ENCODE data around the gene SNAPC5. TPM values are rescaled to one million over a fixed set of nuclear protein-coding genes. Genes with fewer than 3 reads are reported as not detected.
A peak's percentile ranks its signal among the peaks of the same experiment; 100 is the strongest.
"Not testable (repeated sequence)": the region's sequence is repeated elsewhere in the genome, so short reads cannot be mapped to it uniquely, and the experiment has no call there.

SNAPC5 gene
- total RNA-seq, 1 donor from 2014 or later = 25.3 TPM

GRCh38 chr15:66461917-66462316, 35.6 kb downstream of the SNAPC5 start:
- H3K9me3 Mint-ChIP-seq = no peaks in the 10 kb centered on the region
- peaks cover 6% of the 10 kb centered on the region for H3K36me3 Mint-ChIP-seq
- H3K4me1 Mint-ChIP-seq (ENCODE audit: unreplicated experiment) = peaks cover 6% of the 10 kb centered on the region
- peak overlapping the region; percentile 51 for H3K27ac Mint-ChIP-seq
- no peak for TF ChIP-seq CTCF (conservative IDR thresholded peaks at IDR 0.05)
- H3K27me3 Mint-ChIP-seq = no peaks in the 10 kb centered on the region
- no peak overlapping the region for H3K4me3 Mint-ChIP-seq
- no peak for DNase-seq (ENCODE audit: extremely low spot score, unreplicated experiment)

GRCh38 chr15:66461294-66461693, 36.3 kb downstream of the SNAPC5 start:
- not testable (repeated sequence) for H3K27ac Mint-ChIP-seq; H3K9me3 Mint-ChIP-seq; H3K27me3 Mint-ChIP-seq; DNase-seq (ENCODE audit: extremely low spot score, unreplicated experiment); H3K4me3 Mint-ChIP-seq; H3K4me1 Mint-ChIP-seq (ENCODE audit: unreplicated experiment); H3K36me3 Mint-ChIP-seq

- Mint-ChIP-seq H3K4me1 (ENCODE audit: unreplicated experiment) (peaks cover 6% of the 10 kb centered on the region), H3K4me3 (no peak overlapping the region), H3K36me3 (peaks cover 6% of the 10 kb centered on the region), H3K27ac (no peak overlapping the region), H3K9me3 (no peaks in the 10 kb centered on the region), H3K27me3 (no peaks in the 10 kb centered on the region)
- DNase-seq (ENCODE audit: extremely low spot score, unreplicated experiment) = no peak
- no peak for TF ChIP-seq CTCF (conservative IDR thresholded peaks at IDR 0.05)
Measured at GRCh38 chr15:66459818-66460615, 37.5 kb downstream of the SNAPC5 start.

- Mint-ChIP-seq H3K27me3 (no peaks in the 10 kb centered on the region), H3K4me1 (ENCODE audit: unreplicated experiment) (no peaks in the 10 kb centered on the region), H3K36me3 (no peaks in the 10 kb centered on the region), H3K27ac (no peak overlapping the region), H3K9me3 (no peaks in the 10 kb centered on the region), H3K4me3 (no peak overlapping the region)
- no peak for TF ChIP-seq CTCF (conservative IDR thresholded peaks at IDR 0.05)
- DNase-seq (ENCODE audit: extremely low spot score, unreplicated experiment) = no peak
Measured at GRCh38 chr15:66456211-66456610, 41.4 kb downstream of the SNAPC5 start.

- Mint-ChIP-seq H3K9me3 (no peaks in the 10 kb centered on the region), H3K27ac (no peak overlapping the region), H3K36me3 (no peaks in the 10 kb centered on the region), H3K4me1 (ENCODE audit: unreplicated experiment) (no peaks in the 10 kb centered on the region), H3K27me3 (no peaks in the 10 kb centered on the region), H3K4me3 (no peak overlapping the region)
- TF ChIP-seq CTCF (conservative IDR thresholded peaks at IDR 0.05) = no peak
- no peak for DNase-seq (ENCODE audit: extremely low spot score, unreplicated experiment)
Measured at GRCh38 chr15:66454143-66454542, 43.4 kb downstream of the SNAPC5 start.

- Mint-ChIP-seq H3K4me3 (no peak overlapping the region), H3K4me1 (ENCODE audit: unreplicated experiment) (no peaks in the 10 kb centered on the region), H3K36me3 (peaks cover 3% of the 10 kb centered on the region), H3K9me3 (peaks cover 3% of the 10 kb centered on the region), H3K27me3 (no peaks in the 10 kb centered on the region), H3K27ac (no peak overlapping the region)
- no peak for TF ChIP-seq CTCF (conservative IDR thresholded peaks at IDR 0.05)
- DNase-seq (ENCODE audit: extremely low spot score, unreplicated experiment) = no peak
Measured at GRCh38 chr15:66452971-66453580, 44.5 kb downstream of the SNAPC5 start.
